K562 (cell line): ENCODE results near the gene EFNA2. TPM values are rescaled to one million over a fixed set of nuclear protein-coding genes. Genes with fewer than 3 reads are reported as not detected.

Experiments
- BRD4 ChIP-seq: fragments of 200-600 bp; sonication (generic); IDR thresholded peaks from 2 replicates; pipeline ENCODE4 v1.6.1; 2017; ENCODE audit warnings: inconsistent platforms
- NEUROD1 ChIP-seq: fragments of 150-350 bp; IDR thresholded peaks from 2 replicates; pipeline ENCODE4 v1.6.1; 2014; ENCODE audit warnings: borderline replicate concordance, low read length, low read depth; ENCODE audit not compliant: partially characterized antibody
- SAP30 ChIP-seq: fragments of 200-600 bp; sonication (generic); IDR thresholded peaks from 2 replicates; pipeline ENCODE4 v1.6.1; 2012; ENCODE audit warnings: borderline replicate concordance, low read depth, mild to moderate bottlenecking, moderate library complexity, low read length, control low read depth, inconsistent platforms; ENCODE audit not compliant: insufficient read depth, poor library complexity, severe bottlenecking
- ZBTB1 ChIP-seq: sonication (generic); formaldehyde crosslinking; IDR thresholded peaks from 2 replicates; pipeline ENCODE4 v1.8.1; 2023; ENCODE audit warnings: missing genetic modification reagents, low read depth, mild to moderate bottlenecking, borderline replicate concordance
- ZEB2 ChIP-seq: fragments of 450-650 bp; IDR thresholded peaks from 2 replicates; pipeline ENCODE4 v1.6.1; 2016
- ZNF408 ChIP-seq: fragments of 250-450 bp; sonication (Bioruptor Pico); IDR thresholded peaks from 2 replicates; pipeline ENCODE4 v1.4.0; 2020; ENCODE audit warnings: low read depth, mild to moderate bottlenecking, moderate library complexity
- polyA plus RNA-seq, 8 experiments: library from polyadenylated mRNA; depleted of rRNA in 4 of 8; stranded (reverse) in 5 of 8; unstranded in 3 of 8; fragments of >200 nt; fragmentation: Nextera tagmentation in 2 of 8; fragmentation: Illumina TruSeq in 1 of 8; extraction: Ambion mirVana in 2 of 8; extraction: Trizol in 1 of 8; gene quantifications; 2 replicates each; pipeline versions ENCODE4 v1.2.1 to v1.2.3, GENCODE V29; 2011 to 2014; ENCODE audit warnings: inconsistent platforms in 1 of 8, missing spikeins in 1 of 8
- total RNA-seq, 7 experiments: library from RNA; depleted of rRNA in 6 of 7; stranded (reverse); fragments of >200 nt in 6 of 7; fragmentation: Illumina TruSeq in 2 of 7; extraction: Trizol in 2 of 7; gene quantifications; 2 replicates each; pipeline versions ENCODE4 v1.2.1 to v1.2.3, GENCODE V29; 2011 to 2021; ENCODE audit warnings: low replicate concordance in 1 of 7
- TF ChIP-seq, protein P1 (sequence below), 2 experiments: fragments of 200-800 bp in 1 of 2; sonication (Bioruptor generic) in 1 of 2; sonication (generic) in 1 of 2; formaldehyde crosslinking in 1 of 2; IDR thresholded peaks in 1 of 2; conservative IDR thresholded peaks in 1 of 2; 2 replicates each; pipeline versions ENCODE4 v1.5.0 to v1.6.1; 2016 to 2020; ENCODE audit warnings: missing compliant biosample characterization in 1 of 2, missing genetic modification characterization in 1 of 2, missing genetic modification reagents in 1 of 2
- TF ChIP-seq, protein P2 (sequence below): sonication (generic); formaldehyde crosslinking; IDR thresholded peaks from 2 replicates; pipeline ENCODE4 v1.8.0; 2022; ENCODE audit warnings: mild to moderate bottlenecking, missing genetic modification reagents
- TF ChIP-seq, protein P3 (sequence below): fragments of 450-650 bp; formaldehyde crosslinking; IDR thresholded peaks from 2 replicates; pipeline ENCODE4 v1.4.0; 2022; ENCODE audit warnings: missing genetic modification characterization
- TF ChIP-seq, protein P4 (sequence below): fragments of 450-650 bp; conservative IDR thresholded peaks from 2 replicates; pipeline ENCODE4 v1.6.1; 2016; ENCODE audit warnings: missing genetic modification characterization, low read depth, mild to moderate bottlenecking, missing compliant biosample characterization, moderate library complexity
- TF ChIP-seq, protein P5 (sequence below): fragments of 450-650 bp; formaldehyde crosslinking; IDR thresholded peaks from 2 replicates; pipeline ENCODE4 v1.4.0; 2020; ENCODE audit warnings: mild to moderate bottlenecking
- TF ChIP-seq, protein P6 (sequence below), 2 experiments: IDR thresholded peaks; 2 replicates each; pipeline ENCODE4 v1.6.1; 2011; ENCODE audit warnings: borderline replicate concordance in 1 of 2, control low read depth in 1 of 2, low read depth in 1 of 2, low read length in 1 of 2, mild to moderate bottlenecking in 1 of 2, mixed read lengths in 1 of 2, moderate library complexity in 1 of 2; ENCODE audit not compliant: insufficient read depth in 1 of 2, insufficient read length in 1 of 2, poor library complexity in 1 of 2, severe bottlenecking in 1 of 2; ENCODE audit errors: extremely low read depth in 1 of 2

Gene EFNA2
- total and polyA plus RNA-seq, 9 of the 15 experiments (the other 6 are each of a cell fraction or from before 2014, with no cell fraction given) = 0.11 to 0.44 (median 0.15) TPM; not detected in 6

DNA sequence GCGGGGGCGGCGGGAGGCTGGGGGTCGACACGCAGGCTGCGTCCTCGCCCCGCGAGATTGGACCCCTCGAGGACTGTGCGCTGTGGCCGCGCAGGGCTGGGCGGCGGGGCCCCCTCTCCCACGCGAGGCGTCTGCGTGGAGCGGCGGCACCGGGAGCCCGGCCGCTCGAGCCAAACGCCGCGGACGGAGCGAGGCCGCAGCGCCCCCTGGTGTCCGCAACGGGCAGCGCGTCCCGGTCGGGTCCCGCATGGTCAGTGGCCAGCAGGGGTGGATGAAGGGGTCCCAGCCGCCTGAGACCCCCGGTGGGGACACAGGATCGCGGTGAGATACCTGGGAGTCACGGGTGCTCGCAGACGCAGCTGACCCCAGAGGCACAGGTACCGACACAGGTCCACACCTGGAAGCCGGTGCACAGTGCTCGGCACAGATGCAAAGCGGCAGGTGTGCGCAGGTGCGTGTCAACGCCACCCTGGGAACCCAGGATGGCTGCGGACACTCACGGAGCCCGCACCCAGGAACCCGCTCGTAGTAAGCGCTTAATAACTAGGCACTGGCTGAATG, 18.7 kb upstream of the EFNA2 start (continued):
- TF ChIP-seq, protein P1, sequence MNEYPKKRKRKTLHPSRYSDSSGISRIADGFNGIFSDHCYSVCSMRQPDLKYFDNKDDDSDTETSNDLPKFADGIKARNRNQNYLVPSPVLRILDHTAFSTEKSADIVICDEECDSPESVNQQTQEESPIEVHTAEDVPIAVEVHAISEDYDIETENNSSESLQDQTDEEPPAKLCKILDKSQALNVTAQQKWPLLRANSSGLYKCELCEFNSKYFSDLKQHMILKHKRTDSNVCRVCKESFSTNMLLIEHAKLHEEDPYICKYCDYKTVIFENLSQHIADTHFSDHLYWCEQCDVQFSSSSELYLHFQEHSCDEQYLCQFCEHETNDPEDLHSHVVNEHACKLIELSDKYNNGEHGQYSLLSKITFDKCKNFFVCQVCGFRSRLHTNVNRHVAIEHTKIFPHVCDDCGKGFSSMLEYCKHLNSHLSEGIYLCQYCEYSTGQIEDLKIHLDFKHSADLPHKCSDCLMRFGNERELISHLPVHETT (CRISPR knock-in tag; conservative IDR thresholded peaks at IDR 0.05 in 1 of 2, IDR thresholded peaks at IDR 0.05 in 1 of 2) = 0 out of 4 replicates have a peak, but pooled peaks of 1 of the 2 experiments have one; percentile 54
- TF ChIP-seq, protein P2, sequence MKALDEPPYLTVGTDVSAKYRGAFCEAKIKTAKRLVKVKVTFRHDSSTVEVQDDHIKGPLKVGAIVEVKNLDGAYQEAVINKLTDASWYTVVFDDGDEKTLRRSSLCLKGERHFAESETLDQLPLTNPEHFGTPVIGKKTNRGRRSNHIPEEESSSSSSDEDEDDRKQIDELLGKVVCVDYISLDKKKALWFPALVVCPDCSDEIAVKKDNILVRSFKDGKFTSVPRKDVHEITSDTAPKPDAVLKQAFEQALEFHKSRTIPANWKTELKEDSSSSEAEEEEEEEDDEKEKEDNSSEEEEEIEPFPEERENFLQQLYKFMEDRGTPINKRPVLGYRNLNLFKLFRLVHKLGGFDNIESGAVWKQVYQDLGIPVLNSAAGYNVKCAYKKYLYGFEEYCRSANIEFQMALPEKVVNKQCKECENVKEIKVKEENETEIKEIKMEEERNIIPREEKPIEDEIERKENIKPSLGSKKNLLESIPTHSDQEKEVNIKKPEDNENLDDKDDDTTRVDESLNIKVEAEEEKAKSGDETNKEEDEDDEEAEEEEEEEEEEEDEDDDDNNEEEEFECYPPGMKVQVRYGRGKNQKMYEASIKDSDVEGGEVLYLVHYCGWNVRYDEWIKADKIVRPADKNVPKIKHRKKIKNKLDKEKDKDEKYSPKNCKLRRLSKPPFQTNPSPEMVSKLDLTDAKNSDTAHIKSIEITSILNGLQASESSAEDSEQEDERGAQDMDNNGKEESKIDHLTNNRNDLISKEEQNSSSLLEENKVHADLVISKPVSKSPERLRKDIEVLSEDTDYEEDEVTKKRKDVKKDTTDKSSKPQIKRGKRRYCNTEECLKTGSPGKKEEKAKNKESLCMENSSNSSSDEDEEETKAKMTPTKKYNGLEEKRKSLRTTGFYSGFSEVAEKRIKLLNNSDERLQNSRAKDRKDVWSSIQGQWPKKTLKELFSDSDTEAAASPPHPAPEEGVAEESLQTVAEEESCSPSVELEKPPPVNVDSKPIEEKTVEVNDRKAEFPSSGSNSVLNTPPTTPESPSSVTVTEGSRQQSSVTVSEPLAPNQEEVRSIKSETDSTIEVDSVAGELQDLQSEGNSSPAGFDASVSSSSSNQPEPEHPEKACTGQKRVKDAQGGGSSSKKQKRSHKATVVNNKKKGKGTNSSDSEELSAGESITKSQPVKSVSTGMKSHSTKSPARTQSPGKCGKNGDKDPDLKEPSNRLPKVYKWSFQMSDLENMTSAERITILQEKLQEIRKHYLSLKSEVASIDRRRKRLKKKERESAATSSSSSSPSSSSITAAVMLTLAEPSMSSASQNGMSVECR = peak; percentile 85
- peak; percentile 68 for TF ChIP-seq SAP30
- TF ChIP-seq, protein P3, sequence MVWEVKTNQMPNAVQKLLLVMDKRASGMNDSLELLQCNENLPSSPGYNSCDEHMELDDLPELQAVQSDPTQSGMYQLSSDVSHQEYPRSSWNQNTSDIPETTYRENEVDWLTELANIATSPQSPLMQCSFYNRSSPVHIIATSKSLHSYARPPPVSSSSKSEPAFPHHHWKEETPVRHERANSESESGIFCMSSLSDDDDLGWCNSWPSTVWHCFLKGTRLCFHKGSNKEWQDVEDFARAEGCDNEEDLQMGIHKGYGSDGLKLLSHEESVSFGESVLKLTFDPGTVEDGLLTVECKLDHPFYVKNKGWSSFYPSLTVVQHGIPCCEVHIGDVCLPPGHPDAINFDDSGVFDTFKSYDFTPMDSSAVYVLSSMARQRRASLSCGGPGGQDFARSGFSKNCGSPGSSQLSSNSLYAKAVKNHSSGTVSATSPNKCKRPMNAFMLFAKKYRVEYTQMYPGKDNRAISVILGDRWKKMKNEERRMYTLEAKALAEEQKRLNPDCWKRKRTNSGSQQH (CRISPR knock-in tag) = 0 out of 2 replicates have a peak, but pooled peaks have one; percentile 38
- no peak for TF ChIP-seq NEUROD1
- TF ChIP-seq ZNF408 (CRISPR knock-in tag) = no peak
- TF ChIP-seq ZEB2 = peak; percentile 72
- TF ChIP-seq, protein P4, sequence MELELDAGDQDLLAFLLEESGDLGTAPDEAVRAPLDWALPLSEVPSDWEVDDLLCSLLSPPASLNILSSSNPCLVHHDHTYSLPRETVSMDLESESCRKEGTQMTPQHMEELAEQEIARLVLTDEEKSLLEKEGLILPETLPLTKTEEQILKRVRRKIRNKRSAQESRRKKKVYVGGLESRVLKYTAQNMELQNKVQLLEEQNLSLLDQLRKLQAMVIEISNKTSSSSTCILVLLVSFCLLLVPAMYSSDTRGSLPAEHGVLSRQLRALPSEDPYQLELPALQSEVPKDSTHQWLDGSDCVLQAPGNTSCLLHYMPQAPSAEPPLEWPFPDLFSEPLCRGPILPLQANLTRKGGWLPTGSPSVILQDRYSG (tag) = no peak
- TF ChIP-seq, protein P5, sequence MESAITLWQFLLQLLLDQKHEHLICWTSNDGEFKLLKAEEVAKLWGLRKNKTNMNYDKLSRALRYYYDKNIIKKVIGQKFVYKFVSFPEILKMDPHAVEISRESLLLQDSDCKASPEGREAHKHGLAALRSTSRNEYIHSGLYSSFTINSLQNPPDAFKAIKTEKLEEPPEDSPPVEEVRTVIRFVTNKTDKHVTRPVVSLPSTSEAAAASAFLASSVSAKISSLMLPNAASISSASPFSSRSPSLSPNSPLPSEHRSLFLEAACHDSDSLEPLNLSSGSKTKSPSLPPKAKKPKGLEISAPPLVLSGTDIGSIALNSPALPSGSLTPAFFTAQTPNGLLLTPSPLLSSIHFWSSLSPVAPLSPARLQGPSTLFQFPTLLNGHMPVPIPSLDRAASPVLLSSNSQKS = no peak
- TF ChIP-seq BRD4 = 0 out of 2 replicates have a peak, but pooled peaks have one; percentile 56
- TF ChIP-seq, protein P6, sequence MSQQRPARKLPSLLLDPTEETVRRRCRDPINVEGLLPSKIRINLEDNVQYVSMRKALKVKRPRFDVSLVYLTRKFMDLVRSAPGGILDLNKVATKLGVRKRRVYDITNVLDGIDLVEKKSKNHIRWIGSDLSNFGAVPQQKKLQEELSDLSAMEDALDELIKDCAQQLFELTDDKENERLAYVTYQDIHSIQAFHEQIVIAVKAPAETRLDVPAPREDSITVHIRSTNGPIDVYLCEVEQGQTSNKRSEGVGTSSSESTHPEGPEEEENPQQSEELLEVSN (IDR thresholded peaks at IDR 0.05; ENCODE audit: borderline replicate concordance in 1 of 2, extremely low read depth in 1 of 2, insufficient read depth in 1 of 2, insufficient read length in 1 of 2, low read depth in 1 of 2, low read length in 1 of 2, poor library complexity in 1 of 2, severe bottlenecking in 1 of 2) = peak; percentile 11 to 61
- no peak for TF ChIP-seq ZBTB1
